Prostate gland (tissue), 2 donors: Measurements from ENCODE around the gene LARP4B.

ENCODE experiments used
- POLR2AphosphoS5 ChIP-seq: sonication (generic); formaldehyde crosslinking; IDR thresholded peaks from one replicate; pipeline ENCODE4 v1.6.1; 2017; ENCODE audit warnings: antibody characterized with exemption
- TF ChIP-seq, protein P1 (sequence below), 4 experiments: fragments of 200-600 bp in 2 of 4; fragments of 450-650 bp in 2 of 4; sonication (generic) in 2 of 4; IDR thresholded peaks; 1 replicate in 3 of 4; 2 replicates in 1 of 4; pipeline ENCODE4 v1.5.1; 2016 to 2019; ENCODE audit warnings: antibody characterized with exemption in 4 of 4, mild to moderate bottlenecking in 2 of 4, moderate library complexity in 2 of 4

DNA sequence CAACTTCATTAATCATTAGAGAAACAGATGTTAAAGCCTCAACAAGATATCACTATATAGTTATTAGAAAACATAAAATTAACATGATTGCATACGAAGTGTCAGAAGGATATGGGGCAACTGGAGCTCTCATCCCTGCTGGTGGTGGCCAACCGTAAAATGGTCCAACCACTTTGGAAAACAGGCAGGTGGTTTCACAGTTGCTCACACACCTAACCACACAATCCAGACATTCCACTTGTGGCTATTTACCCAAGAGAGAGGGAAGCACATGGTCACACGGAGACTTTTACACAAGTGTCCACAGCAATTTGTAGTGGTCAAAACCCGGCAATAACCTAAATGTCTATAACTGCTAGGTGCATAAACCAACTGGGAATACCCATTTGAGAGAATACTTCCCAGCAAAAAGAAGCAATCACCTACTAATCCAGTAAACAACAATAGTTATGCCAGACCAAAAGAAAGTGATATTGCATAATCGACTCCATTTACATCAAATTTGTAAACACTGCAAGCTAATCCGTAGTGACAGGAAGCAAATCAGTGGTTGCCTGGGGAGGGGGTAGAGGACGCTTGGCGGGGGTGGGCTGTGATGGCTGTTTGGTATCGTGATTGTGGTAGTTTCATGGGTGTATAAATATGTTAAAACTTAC, 91.8 kb downstream of the LARP4B start:
- TF ChIP-seq, protein P1, sequence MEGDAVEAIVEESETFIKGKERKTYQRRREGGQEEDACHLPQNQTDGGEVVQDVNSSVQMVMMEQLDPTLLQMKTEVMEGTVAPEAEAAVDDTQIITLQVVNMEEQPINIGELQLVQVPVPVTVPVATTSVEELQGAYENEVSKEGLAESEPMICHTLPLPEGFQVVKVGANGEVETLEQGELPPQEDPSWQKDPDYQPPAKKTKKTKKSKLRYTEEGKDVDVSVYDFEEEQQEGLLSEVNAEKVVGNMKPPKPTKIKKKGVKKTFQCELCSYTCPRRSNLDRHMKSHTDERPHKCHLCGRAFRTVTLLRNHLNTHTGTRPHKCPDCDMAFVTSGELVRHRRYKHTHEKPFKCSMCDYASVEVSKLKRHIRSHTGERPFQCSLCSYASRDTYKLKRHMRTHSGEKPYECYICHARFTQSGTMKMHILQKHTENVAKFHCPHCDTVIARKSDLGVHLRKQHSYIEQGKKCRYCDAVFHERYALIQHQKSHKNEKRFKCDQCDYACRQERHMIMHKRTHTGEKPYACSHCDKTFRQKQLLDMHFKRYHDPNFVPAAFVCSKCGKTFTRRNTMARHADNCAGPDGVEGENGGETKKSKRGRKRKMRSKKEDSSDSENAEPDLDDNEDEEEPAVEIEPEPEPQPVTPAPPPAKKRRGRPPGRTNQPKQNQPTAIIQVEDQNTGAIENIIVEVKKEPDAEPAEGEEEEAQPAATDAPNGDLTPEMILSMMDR (IDR thresholded peaks at IDR 0.05): no peak
- TF ChIP-seq POLR2AphosphoS5: no peak
